ENCODE results near the gene TSFM. TPM values are rescaled to one million over a fixed set of nuclear protein-coding genes. Genes with fewer than 3 reads are reported as not detected.
A peak's percentile ranks its signal among the peaks of the same experiment; 100 is the strongest.

Gene TSFM
- total RNA-seq, 1 experiment from 2014 or later, result 63.6 TPM

- no peak for DNase-seq (ENCODE audit: low spot score)
Measured at GRCh38 chr12:57745485-57745881, 37.1 kb upstream of the TSFM start.

GRCh38 chr12:57746025-57746424 lies 36.6 kb upstream of the TSFM start:
- no peak for DNase-seq (ENCODE audit: low spot score)

- DNase-seq (ENCODE audit: low spot score), result no peak
Measured at GRCh38 chr12:57749061-57749460, 33.5 kb upstream of the TSFM start.

- no peak for DNase-seq (ENCODE audit: low spot score)
Measured at GRCh38 chr12:57750561-57751431, 31.8 kb upstream of the TSFM start.

- DNase-seq (ENCODE audit: low spot score), result no peak
Measured at GRCh38 chr12:57751432-57751787, 31.2 kb upstream of the TSFM start.

- peak; percentile 98 for DNase-seq (ENCODE audit: low spot score)
Measured at GRCh38 chr12:57751788-57752667, 30.6 kb upstream of the TSFM start, which contains the start of gene CDK4. Gene CDK4, minus strand, starts transcription at chr12:57752310. Its CDS starts 593 bp downstream, at chr12:57751717.

- DNase-seq (ENCODE audit: low spot score), result no peak
Measured at GRCh38 chr12:57752668-57753000, 30.0 kb upstream of the TSFM start.

GRCh38 chr12:57753756-57754337 lies 28.7 kb upstream of the TSFM start:
- DNase-seq (ENCODE audit: low spot score), result no peak

GRCh38 chr12:57754411-57755193 lies 28.0 kb upstream of the TSFM start, which contains the start of gene MARCHF9:
Gene MARCHF9, plus strand, starts transcription at chr12:57755103. Its CDS starts 426 bp downstream, at chr12:57755529.
- peak; percentile 75 for DNase-seq (ENCODE audit: low spot score)

- no peak for DNase-seq (ENCODE audit: low spot score)
Measured at GRCh38 chr12:57755194-57755453, 27.5 kb upstream of the TSFM start.

GRCh38 chr12:57755454-57756372 lies 26.9 kb upstream of the TSFM start:
- DNase-seq (ENCODE audit: low spot score), result peak; percentile 41

GRCh38 chr12:57756406-57757341 lies 25.9 kb upstream of the TSFM start:
- peak; percentile 59 for DNase-seq (ENCODE audit: low spot score)

- no peak for DNase-seq (ENCODE audit: low spot score)
Measured at GRCh38 chr12:57757771-57758170, 24.8 kb upstream of the TSFM start.

GRCh38 chr12:57758552-57759359 lies 23.8 kb upstream of the TSFM start:
- DNase-seq (ENCODE audit: low spot score), result no peak

GRCh38 chr12:57759360-57759980 lies 23.1 kb upstream of the TSFM start:
- peak; percentile 56 for DNase-seq (ENCODE audit: low spot score)

- no peak for DNase-seq (ENCODE audit: low spot score)
Measured at GRCh38 chr12:57760347-57760982, 22.1 kb upstream of the TSFM start.

- no peak for DNase-seq (ENCODE audit: low spot score)
Measured at GRCh38 chr12:57761391-57761998, 21.1 kb upstream of the TSFM start.
